GM12892 (cell line): ENCODE results near the gene MAPK8IP1.

ENCODE experiments used
- DNase-seq: peaks from one replicate; pipeline ENCODE4 v3.0.0; 2011; ENCODE audit not compliant: insufficient read length
- FAIRE-seq: peaks from 2 replicates; lab custom pipeline; 2011; peaks lifted over from hg19 to GRCh38; lab: Jason Lieb, UNC
- POLR2A ChIP-seq: IDR thresholded peaks from 2 replicates; pipeline ENCODE4 v1.6.1; 2011; ENCODE audit warnings: low read depth, low read length, control low read depth
- POLR2AphosphoS5 ChIP-seq: IDR thresholded peaks from 2 replicates; pipeline ENCODE4 v1.6.1; 2011; ENCODE audit warnings: low read depth, low read length, control low read depth
- TAF1 ChIP-seq: IDR thresholded peaks from 2 replicates; pipeline ENCODE4 v1.6.1; 2011; ENCODE audit warnings: low read depth, mild to moderate bottlenecking, control low read depth, low read length, borderline replicate concordance

MAPK8IP1 gene

DNA sequence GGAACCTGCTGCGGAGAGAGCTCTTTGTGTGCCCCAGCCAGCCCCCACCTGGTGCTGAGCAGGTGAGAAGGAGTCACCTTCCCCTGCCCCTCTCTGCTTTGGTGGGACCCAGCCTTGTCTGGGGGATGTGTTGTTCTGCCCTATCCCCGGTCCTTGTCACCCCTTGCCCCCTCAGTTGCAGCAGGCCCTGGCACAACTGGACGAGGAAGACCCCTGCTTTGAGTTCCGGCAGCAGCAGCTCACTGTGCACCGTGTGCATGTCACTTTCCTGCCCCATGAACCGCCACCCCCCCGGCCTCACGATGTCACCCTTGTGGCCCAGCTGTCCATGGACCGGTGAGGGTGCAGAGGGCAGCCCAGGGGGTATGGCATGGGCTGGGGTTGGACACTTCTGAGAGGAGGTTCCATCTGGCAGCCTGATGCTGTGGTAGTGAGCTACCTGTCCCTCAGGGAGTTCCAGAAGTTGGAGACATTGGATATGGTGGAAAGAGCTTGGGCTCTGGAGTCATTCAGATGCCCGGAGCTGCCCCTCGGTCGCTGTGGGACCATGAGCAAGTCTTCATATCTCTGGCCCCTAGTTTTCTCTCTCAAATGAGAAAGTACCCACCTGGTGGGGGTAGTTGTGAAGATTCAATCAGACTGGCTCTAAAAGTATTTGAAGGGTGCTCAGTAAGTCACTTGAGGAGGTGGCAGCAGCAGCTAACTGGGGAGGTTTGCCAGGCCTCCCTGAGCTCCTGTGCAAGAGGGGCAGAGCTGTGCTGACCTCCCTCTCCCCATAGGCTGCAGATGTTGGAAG is 41.3 kb downstream of the MAPK8IP1 start:
- FAIRE-seq (no peak), DNase-seq (no peak)
- no peak for TF ChIP-seq POLR2AphosphoS5
- no peak for TF ChIP-seq POLR2A
- TF ChIP-seq TAF1, result no peak

GRCh38 chr11:45927332-45927683 is 41.9 kb downstream of the MAPK8IP1 start:
- no peak for TF ChIP-seq POLR2AphosphoS5
- no peak for TF ChIP-seq POLR2A
- no peak for TF ChIP-seq TAF1
- no peak for FAIRE-seq
- no peak for DNase-seq

DNA sequence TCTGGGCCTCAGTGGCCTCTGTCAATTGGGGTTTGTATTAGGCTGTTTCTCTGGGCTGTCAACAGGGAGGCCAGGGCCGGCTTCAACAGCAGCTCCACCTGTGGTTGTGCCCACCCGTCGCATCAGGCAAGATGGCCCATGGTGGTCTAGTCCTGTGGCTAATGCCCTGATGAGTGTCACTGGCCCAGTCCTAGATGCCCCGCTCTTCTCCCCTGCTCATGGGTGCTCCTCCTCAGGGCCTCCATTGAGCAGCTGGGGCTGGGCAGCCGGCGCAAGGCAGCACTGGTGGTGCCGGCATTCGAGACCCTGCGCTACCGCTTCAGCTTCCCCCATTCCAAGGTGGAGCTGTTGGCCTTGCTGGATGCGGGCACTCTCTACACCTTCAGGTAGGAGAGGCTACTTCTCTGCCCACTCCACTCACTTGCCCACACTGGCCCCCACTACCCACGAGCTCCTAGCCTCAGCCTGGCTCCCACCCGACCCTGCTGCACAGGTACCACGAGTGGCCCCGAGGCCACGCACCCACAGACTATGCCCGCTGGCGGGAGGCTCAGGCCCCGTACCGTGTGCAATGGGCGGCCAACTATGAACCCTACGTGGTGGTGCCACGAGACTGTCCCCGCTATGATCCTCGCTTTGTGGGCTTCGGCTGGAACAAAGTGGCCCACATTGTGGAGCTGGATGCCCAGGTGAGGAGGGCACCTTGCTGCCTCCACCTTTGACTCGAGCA is 42.4 kb downstream of the MAPK8IP1 start:
- DNase-seq (no peak), FAIRE-seq (no peak)
- no peak for TF ChIP-seq POLR2A
- TF ChIP-seq POLR2AphosphoS5, result no peak
- no peak for TF ChIP-seq TAF1

- TF ChIP-seq POLR2A (no peak), TAF1 (no peak), POLR2AphosphoS5 (no peak)
- FAIRE-seq (no peak), DNase-seq (no peak)
Measured at GRCh38 chr11:45928535-45929215, 43.2 kb downstream of the MAPK8IP1 start.

- FAIRE-seq (no peak), DNase-seq (no peak)
- TF ChIP-seq POLR2AphosphoS5, result no peak
- no peak for TF ChIP-seq TAF1
- TF ChIP-seq POLR2A, result no peak; the same call in 1 of the 2 replicates
Measured at GRCh38 chr11:45929486-45930030, 44.1 kb downstream of the MAPK8IP1 start.

GRCh38 chr11:45930031-45930794 is 44.8 kb downstream of the MAPK8IP1 start:
- DNase-seq (peak; percentile 90), FAIRE-seq (peak; percentile 99)
- TF ChIP-seq POLR2AphosphoS5, result peak; percentile 90
- TF ChIP-seq TAF1, result no peak

GRCh38 chr11:45930951-45931570 is 45.6 kb downstream of the MAPK8IP1 start:
- TF ChIP-seq TAF1 (no peak), POLR2AphosphoS5 (no peak), POLR2A (no peak)
- no peak for DNase-seq
- peak; percentile 38 for FAIRE-seq

GRCh38 chr11:45931739-45932138 is 46.3 kb downstream of the MAPK8IP1 start:
- FAIRE-seq (no peak), DNase-seq (no peak)
- TF ChIP-seq POLR2A, result no peak
- no peak for TF ChIP-seq POLR2AphosphoS5
- no peak for TF ChIP-seq TAF1

DNA sequence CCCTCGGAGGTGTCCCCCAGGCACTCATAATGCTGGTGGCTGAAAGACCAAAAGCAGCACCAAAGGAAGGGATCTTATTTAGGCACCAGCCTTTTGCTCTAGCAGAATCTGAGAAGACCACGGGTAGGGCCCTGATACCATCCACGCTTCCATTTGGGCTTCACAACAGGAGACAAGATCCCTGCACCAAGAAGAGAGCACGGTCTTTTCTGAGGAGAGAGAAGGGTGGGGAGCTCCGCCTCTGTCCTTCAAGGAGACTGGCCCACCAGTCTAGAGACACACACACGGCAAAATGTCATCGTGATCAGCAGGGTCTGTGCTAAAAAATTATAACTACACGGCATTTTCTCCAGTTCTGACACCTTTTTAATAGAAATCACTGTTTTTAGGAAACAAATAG is 46.8 kb downstream of the MAPK8IP1 start:
- FAIRE-seq, result no peak
- no peak for TF ChIP-seq POLR2A
- no peak for TF ChIP-seq TAF1
- no peak for TF ChIP-seq POLR2AphosphoS5

GRCh38 chr11:45933131-45933831 is 47.8 kb downstream of the MAPK8IP1 start:
- FAIRE-seq, result peak; percentile 46
- no peak for DNase-seq
- TF ChIP-seq TAF1, result no peak
- TF ChIP-seq POLR2AphosphoS5, result no peak
- no peak for TF ChIP-seq POLR2A

More for the DNA sequence above, 46.8 kb downstream of the MAPK8IP1 start:
- DNase-seq, result no peak
